Skin epidermis (tissue), 12 donors: ENCODE measurements around the gene TEX26.

Source experiments
- H3K27ac ChIP-seq, 21 experiments: fragments of 200-600 bp; sonication (generic) in 11 of 21; one replicate each; pipeline ENCODE4 v1.5.0; 2020; ENCODE audit warnings: mild to moderate bottlenecking in 3 of 21, inconsistent platforms in 2 of 21, moderate library complexity in 2 of 21
- H3K4me3 ChIP-seq, 7 experiments: fragments of 200-600 bp; sonication (generic) in 2 of 7; one replicate each; pipeline ENCODE4 v1.5.0; 2020; ENCODE audit warnings: inconsistent platforms in 2 of 7, mild to moderate bottlenecking in 2 of 7, moderate library complexity in 1 of 7

Gene TEX26

GRCh38 chr13:30971575-30971974, 39.1 kb downstream of the TEX26 start:
- Histone ChIP-seq H3K4me3 (no peak overlapping the region), H3K27ac (no peak overlapping the region)

- Histone ChIP-seq H3K27ac (no peak overlapping the region), H3K4me3 (no peak overlapping the region)
These were observed 40.5 kb downstream of the TEX26 start for GRCh38 chr13:30972888-30973377.

- Histone ChIP-seq H3K4me3 (no peak overlapping the region), H3K27ac (no peak overlapping the region)
These were observed 41.9 kb downstream of the TEX26 start for GRCh38 chr13:30974350-30974749.

GRCh38 chr13:30976025-30976424, 43.6 kb downstream of the TEX26 start:
- H3K4me3 ChIP-seq: no peak overlapping the region
- H3K27ac ChIP-seq: no peak overlapping the region

- no peak overlapping the region for H3K4me3 ChIP-seq
- no peak overlapping the region for H3K27ac ChIP-seq
These were observed 46.8 kb downstream of the TEX26 start for GRCh38 chr13:30978981-30979956.

GRCh38 chr13:30982506-30982905, 50.0 kb downstream of the TEX26 start:
- no peak overlapping the region for H3K4me3 ChIP-seq
- H3K27ac ChIP-seq: no peak overlapping the region

GRCh38 chr13:30982906-30983305, 50.5 kb downstream of the TEX26 start:
- no peak overlapping the region for H3K27ac ChIP-seq
- H3K4me3 ChIP-seq: no peak overlapping the region

GRCh38 chr13:30983431-30983830, 51.0 kb downstream of the TEX26 start:
- Histone ChIP-seq H3K4me3 (no peak overlapping the region), H3K27ac (no peak overlapping the region)

GRCh38 chr13:30984620-30985019, 52.2 kb downstream of the TEX26 start:
- no peak overlapping the region for H3K4me3 ChIP-seq
- H3K27ac ChIP-seq: no peak overlapping the region

- Histone ChIP-seq H3K27ac (no peak overlapping the region), H3K4me3 (no peak overlapping the region)
These were observed 53.3 kb downstream of the TEX26 start for GRCh38 chr13:30985637-30986205.

- H3K4me3 ChIP-seq: no peak overlapping the region
- H3K27ac ChIP-seq: no peak overlapping the region
These were observed 58.7 kb downstream of the TEX26 start for GRCh38 chr13:30991184-30991583.

- Histone ChIP-seq H3K27ac (no peak overlapping the region), H3K4me3 (no peak overlapping the region)
These were observed 59.5 kb downstream of the TEX26 start for GRCh38 chr13:30991922-30992321.

GRCh38 chr13:30995331-30995730, 62.9 kb downstream of the TEX26 start:
- H3K27ac ChIP-seq: no peak overlapping the region

GRCh38 chr13:30997697-30998096, 65.2 kb downstream of the TEX26 start:
- H3K27ac ChIP-seq: no peak overlapping the region
- H3K4me3 ChIP-seq: no peak overlapping the region

More at GRCh38 chr13:30995331-30995730, 62.9 kb downstream of the TEX26 start:
- no peak overlapping the region for H3K4me3 ChIP-seq

- H3K27ac ChIP-seq: peak overlapping the region in 2 of 21 experiments; percentile 7 to 30
- no peak overlapping the region for H3K4me3 ChIP-seq
These were observed 66.0 kb downstream of the TEX26 start for GRCh38 chr13:30998136-30999088.

GRCh38 chr13:31000889-31001288, 68.4 kb downstream of the TEX26 start:
- H3K27ac ChIP-seq: no peak overlapping the region
- no peak overlapping the region for H3K4me3 ChIP-seq

- Histone ChIP-seq H3K27ac (no peak overlapping the region), H3K4me3 (no peak overlapping the region)
These were observed 69.2 kb downstream of the TEX26 start for GRCh38 chr13:31001647-31002046.

GRCh38 chr13:31005066-31005465, 72.6 kb downstream of the TEX26 start:
- Histone ChIP-seq H3K27ac (no peak overlapping the region), H3K4me3 (no peak overlapping the region)

- Histone ChIP-seq H3K4me3 (no peak overlapping the region), H3K27ac (no peak overlapping the region)
These were observed 75.0 kb downstream of the TEX26 start for GRCh38 chr13:31007417-31007816.
